Subcutaneous adipose tissue (tissue), 4 donors: ENCODE data around the gene TUBGCP3. TPM values are rescaled to one million over a fixed set of nuclear protein-coding genes. Genes with fewer than 3 reads are reported as not detected.

Source experiments
- CTCF ChIP-seq: fragments of 450-650 bp; IDR thresholded peaks from one replicate; pipeline ENCODE4 v1.5.1; 2016; ENCODE audit warnings: low read depth, mild to moderate bottlenecking, control low read depth, antibody characterized with exemption, moderate library complexity
- total RNA-seq, 4 donors: library from RNA; depleted of rRNA; stranded (reverse); fragments of >200 nt; gene quantifications; one replicate each; pipeline ENCODE4 v1.1.0, GENCODE V29; 2016

Gene TUBGCP3
- total RNA-seq, 4 donors from 2014 or later = 29.2 to 44.8 (median 34.8) TPM

GRCh38 chr13:112592181-112592580 is 4.2 kb upstream of the TUBGCP3 start:
- no peak for TF ChIP-seq CTCF

GRCh38 chr13:112588490-112589297 is 741 bp upstream of the TUBGCP3 start:
- no peak for TF ChIP-seq CTCF

GRCh38 chr13:112587212-112587763 is 665 bp downstream of the TUBGCP3 start:
- no peak for TF ChIP-seq CTCF

- TF ChIP-seq CTCF = no peak
Observed at GRCh38 chr13:112586334-112586960, 1.5 kb downstream of the TUBGCP3 start.

GRCh38 chr13:112583592-112584277 is 4.2 kb downstream of the TUBGCP3 start:
- TF ChIP-seq CTCF = no peak

- no peak for TF ChIP-seq CTCF
Observed at GRCh38 chr13:112582263-112582662, 5.7 kb downstream of the TUBGCP3 start.

- TF ChIP-seq CTCF = no peak
Observed at GRCh38 chr13:112580912-112581311, 7.0 kb downstream of the TUBGCP3 start.
